ENCODE results near the gene MAB21L1. TPM values are rescaled to one million over a fixed set of nuclear protein-coding genes. Genes with fewer than 3 reads are reported as not detected.

MAB21L1 gene
- total RNA-seq, 1 experiment from 2014 or later, result not detected

GRCh38 chr13:35474496-35475211, 1.8 kb downstream of the MAB21L1 start:
- Histone ChIP-seq H3K27ac (ENCODE audit: low read length) (no peak overlapping the region), H3K9me3 (ENCODE audit: control insufficient read depth, insufficient read depth, low read depth, low read length) (no peaks in the 10 kb centered on the region), H3K36me3 (ENCODE audit: control insufficient read depth, insufficient read depth, low read length) (no peaks in the 10 kb centered on the region), H3K4me1 (ENCODE audit: control insufficient read depth, insufficient read depth, low read length) (no peaks in the 10 kb centered on the region), H3K27me3 (ENCODE audit: control insufficient read depth, insufficient read depth, low read length) (no peaks in the 10 kb centered on the region), H3K4me3 (ENCODE audit: low read depth in 2 of 2, low read length in 2 of 2) (peak overlapping the region in 1 of 2 experiments; percentile 39; a peak in 1 of 4 replicates)
- POLR2A ChIA-PET, result no interaction called here
- in situ Hi-C loops (cut with HindIII; ENCODE audit: low pct_unique_long_range_greater_than_20kb, low sequenced_read_pairs), result no loop called here
- CTCF ChIA-PET, result no interaction called here
- BruUV-seq (replicated peaks), result no TSS peak
- ATAC-seq (no peak), DNase-seq (ENCODE audit: low read depth, low spot score) (no peak)
- intact Hi-C loops (cut with micrococcal nuclease; ENCODE audit: unreplicated experiment), result no loop called here
- TF ChIP-seq REST (IDR thresholded peaks at IDR 0.05; ENCODE audit: insufficient read depth in 1 of 2, low read depth in 2 of 2, low read length in 1 of 2) (no peak), POLR2AphosphoS5 (IDR thresholded peaks at IDR 0.05; ENCODE audit: low read depth, low read length) (no peak), SIN3A (IDR thresholded peaks at IDR 0.05; ENCODE audit: borderline replicate concordance, insufficient read depth, low read depth, low read length) (no peak), CTCF (IDR thresholded peaks at IDR 0.05) (no peak), TCF7L2 (IDR thresholded peaks at IDR 0.05; ENCODE audit: low read depth, low read length) (no peak)

- ATAC-seq, result no peak
- DNase-seq (ENCODE audit: low read depth, low spot score), result no peak
- H3K36me3 ChIP-seq (ENCODE audit: control insufficient read depth, insufficient read depth, low read length), result no peaks in the 10 kb centered on the region
- intact Hi-C loops (cut with micrococcal nuclease; ENCODE audit: unreplicated experiment), result no loop called here
- H3K4me3 ChIP-seq (ENCODE audit: low read depth in 2 of 2, low read length in 2 of 2), result peak overlapping the region in 1 of 2 experiments; percentile 39; a peak in 1 of 4 replicates
- no peak overlapping the region for H3K27ac ChIP-seq (ENCODE audit: low read length)
- CTCF ChIA-PET, result no interaction called here
- H3K9me3 ChIP-seq (ENCODE audit: control insufficient read depth, insufficient read depth, low read depth, low read length), result no peaks in the 10 kb centered on the region
- no TSS peak for BruUV-seq (replicated peaks)
- TF ChIP-seq CTCF (IDR thresholded peaks at IDR 0.05) (no peak), SIN3A (IDR thresholded peaks at IDR 0.05; ENCODE audit: borderline replicate concordance, insufficient read depth, low read depth, low read length) (no peak), REST (IDR thresholded peaks at IDR 0.05; ENCODE audit: insufficient read depth in 1 of 2, low read depth in 2 of 2, low read length in 1 of 2) (no peak), TCF7L2 (IDR thresholded peaks at IDR 0.05; ENCODE audit: low read depth, low read length) (no peak), POLR2AphosphoS5 (IDR thresholded peaks at IDR 0.05; ENCODE audit: low read depth, low read length) (no peak)
- POLR2A ChIA-PET, result no interaction called here
- no peaks in the 10 kb centered on the region for H3K27me3 ChIP-seq (ENCODE audit: control insufficient read depth, insufficient read depth, low read length)
- in situ Hi-C loops (cut with HindIII; ENCODE audit: low pct_unique_long_range_greater_than_20kb, low sequenced_read_pairs), result no loop called here
- H3K4me1 ChIP-seq (ENCODE audit: control insufficient read depth, insufficient read depth, low read length), result no peaks in the 10 kb centered on the region
Measured at GRCh38 chr13:35473802-35474201, 2.7 kb downstream of the MAB21L1 start.

Measured in Panc1 (cell line).